BE2C (cell line): Measurements from ENCODE around the gene VSTM2A.

ENCODE experiments used
- DNase-seq: peaks from one replicate; pipeline ENCODE4 v3.0.0-alpha.2; 2020
- H3K27me3 ChIP-seq: fragments of 250-450 bp; sonication (Bioruptor Pico); 2 replicates; pipeline ENCODE4 v1.5.1; 2020; ENCODE audit warnings: mild to moderate bottlenecking
- H3K36me3 ChIP-seq: fragments of 250-450 bp; sonication (Bioruptor Pico); 2 replicates; pipeline ENCODE4 v1.5.1; 2020; ENCODE audit warnings: mild to moderate bottlenecking
- H3K4me1 ChIP-seq: fragments of 250-450 bp; sonication (Bioruptor Pico); 2 replicates; pipeline ENCODE4 v1.5.1; 2020
- H3K4me3 ChIP-seq: 2 replicates; pipeline ENCODE4 v1.5.1; 2011; ENCODE audit warnings: low read depth, low read length
- H3K9me3 ChIP-seq: fragments of 250-450 bp; sonication (Bioruptor Pico); 2 replicates; pipeline ENCODE4 v1.5.1; 2020
- TF ChIP-seq, protein P1 (sequence below): IDR thresholded peaks from 2 replicates; pipeline ENCODE4 v1.5.1; 2012; ENCODE audit warnings: mild to moderate bottlenecking, low read depth, low read length

VSTM2A gene

DNA sequence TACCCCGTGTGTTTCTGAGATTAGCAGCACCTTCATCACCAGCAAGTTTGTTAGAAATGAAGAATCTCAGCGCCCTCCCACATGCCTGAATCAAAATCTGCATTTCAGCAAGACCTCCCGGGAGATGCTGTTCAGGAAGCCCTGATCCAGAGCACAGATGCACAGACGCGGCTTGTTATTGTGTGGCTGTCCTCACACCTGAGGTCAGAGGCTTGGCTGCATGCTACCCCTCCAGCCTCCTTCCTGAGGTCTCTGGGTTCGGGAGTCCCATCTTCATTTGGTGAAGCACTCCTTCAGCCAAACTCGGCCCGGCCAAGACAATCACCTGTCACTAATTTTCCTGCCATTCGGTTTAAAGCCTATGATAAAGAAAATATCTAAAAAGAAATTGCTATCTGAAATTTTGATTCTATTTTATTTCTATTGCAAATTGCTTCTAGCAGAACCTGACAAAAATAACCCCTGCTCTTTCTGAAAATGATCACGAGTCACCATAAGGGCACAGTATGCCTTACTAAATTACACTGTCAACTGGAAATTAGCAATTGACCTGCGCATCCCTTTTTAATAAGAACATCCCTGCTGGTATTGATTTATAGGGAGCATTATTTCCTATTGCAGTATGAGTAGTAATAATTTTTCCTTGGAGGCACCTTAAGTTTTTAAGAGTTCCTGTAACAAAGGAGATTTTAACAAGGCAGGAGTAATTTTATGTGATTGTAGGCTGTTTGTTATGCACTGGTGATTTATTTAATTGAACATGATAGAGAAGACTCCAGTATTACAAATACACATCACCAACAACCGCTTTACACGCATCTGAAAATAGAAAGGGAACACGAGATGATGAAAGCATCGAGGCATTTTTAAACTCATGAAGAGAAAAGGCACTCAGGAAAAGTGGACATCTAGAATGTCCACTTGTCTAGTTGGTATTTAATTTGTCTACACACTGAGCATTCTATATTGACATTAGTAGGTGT is 49.5 kb downstream of the VSTM2A start:
- Histone ChIP-seq H3K4me3 (no peak overlapping the region), H3K36me3 (no peaks in the 10 kb centered on the region), H3K4me1 (no peaks in the 10 kb centered on the region), H3K9me3 (no peaks in the 10 kb centered on the region), H3K27me3 (no peaks in the 10 kb centered on the region)
- no peak for DNase-seq
- TF ChIP-seq, protein P1, sequence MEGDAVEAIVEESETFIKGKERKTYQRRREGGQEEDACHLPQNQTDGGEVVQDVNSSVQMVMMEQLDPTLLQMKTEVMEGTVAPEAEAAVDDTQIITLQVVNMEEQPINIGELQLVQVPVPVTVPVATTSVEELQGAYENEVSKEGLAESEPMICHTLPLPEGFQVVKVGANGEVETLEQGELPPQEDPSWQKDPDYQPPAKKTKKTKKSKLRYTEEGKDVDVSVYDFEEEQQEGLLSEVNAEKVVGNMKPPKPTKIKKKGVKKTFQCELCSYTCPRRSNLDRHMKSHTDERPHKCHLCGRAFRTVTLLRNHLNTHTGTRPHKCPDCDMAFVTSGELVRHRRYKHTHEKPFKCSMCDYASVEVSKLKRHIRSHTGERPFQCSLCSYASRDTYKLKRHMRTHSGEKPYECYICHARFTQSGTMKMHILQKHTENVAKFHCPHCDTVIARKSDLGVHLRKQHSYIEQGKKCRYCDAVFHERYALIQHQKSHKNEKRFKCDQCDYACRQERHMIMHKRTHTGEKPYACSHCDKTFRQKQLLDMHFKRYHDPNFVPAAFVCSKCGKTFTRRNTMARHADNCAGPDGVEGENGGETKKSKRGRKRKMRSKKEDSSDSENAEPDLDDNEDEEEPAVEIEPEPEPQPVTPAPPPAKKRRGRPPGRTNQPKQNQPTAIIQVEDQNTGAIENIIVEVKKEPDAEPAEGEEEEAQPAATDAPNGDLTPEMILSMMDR: no peak

DNA sequence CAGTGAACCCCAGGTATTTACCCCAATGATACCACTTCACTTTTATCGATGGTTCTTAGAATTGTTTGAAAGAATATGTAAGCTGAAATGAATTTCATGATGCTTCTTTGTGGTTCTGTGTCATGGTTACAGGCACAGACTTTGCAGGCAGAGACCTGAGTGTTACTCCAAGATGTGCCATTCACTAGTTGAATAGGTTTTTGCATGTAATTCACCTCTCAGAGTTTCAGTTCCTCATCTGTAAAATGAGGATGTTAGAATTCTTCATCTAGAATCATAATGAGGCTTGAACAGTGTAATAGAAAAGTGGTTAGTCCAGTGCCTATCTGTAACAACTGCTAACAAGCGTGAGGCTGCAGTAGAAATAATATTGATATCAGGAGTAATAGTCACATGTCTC is 54.6 kb downstream of the VSTM2A start:
- Histone ChIP-seq H3K9me3 (no peaks in the 10 kb centered on the region), H3K36me3 (no peaks in the 10 kb centered on the region), H3K4me3 (no peak overlapping the region), H3K27me3 (no peaks in the 10 kb centered on the region), H3K4me1 (no peaks in the 10 kb centered on the region)
- TF ChIP-seq, protein P1: no peak
- no peak for DNase-seq

DNA sequence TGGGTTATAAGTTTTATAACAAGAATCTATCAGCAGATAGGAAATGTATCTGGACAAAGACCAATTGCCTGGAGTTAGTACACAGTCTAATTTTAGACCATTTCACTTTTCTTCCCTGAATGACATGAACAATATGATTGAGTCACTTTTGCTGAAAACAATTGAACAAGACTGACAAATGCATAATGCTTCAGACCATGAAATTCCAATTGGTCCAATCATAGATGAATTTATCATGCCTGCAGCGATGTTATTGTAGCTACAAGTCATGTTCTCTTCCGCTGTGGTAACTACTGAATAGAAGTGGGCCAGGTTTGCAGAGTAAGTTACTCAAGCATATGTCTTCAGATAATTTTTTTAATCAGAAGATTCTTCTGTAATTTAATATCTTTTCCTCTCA is 73.4 kb downstream of the VSTM2A start:
- Histone ChIP-seq H3K4me1 (no peaks in the 10 kb centered on the region), H3K36me3 (no peaks in the 10 kb centered on the region)
- no peak for DNase-seq

More for the DNA sequence above, 73.4 kb downstream of the VSTM2A start:
- TF ChIP-seq, protein P1: no peak
- no peaks in the 10 kb centered on the region for H3K9me3 ChIP-seq
- no peaks in the 10 kb centered on the region for H3K27me3 ChIP-seq
- H3K4me3 ChIP-seq: no peak overlapping the region
